HepG2 (cell line): ENCODE results near the gene RREB1. TPM values are rescaled to one million over a fixed set of nuclear protein-coding genes. Genes with fewer than 3 reads are reported as not detected.

Experiments
- ATF3 ChIP-seq: sonication (generic); formaldehyde crosslinking; IDR thresholded peaks from 2 replicates; pipeline ENCODE4 v1.4.0; 2020; ENCODE audit warnings: missing genetic modification reagents
- FOXP1 ChIP-seq, 2 experiments: fragments of 450-650 bp in 1 of 2; IDR thresholded peaks; 2 replicates each; pipeline ENCODE4 v1.6.1; 2017 to 2018; ENCODE audit warnings: antibody characterized with exemption in 1 of 2
- HDAC2 ChIP-seq: sonication (generic); formaldehyde crosslinking; IDR thresholded peaks from 2 replicates; pipeline ENCODE4 v1.4.0; 2020; ENCODE audit warnings: missing genetic modification reagents
- HOXA3 ChIP-seq: sonication (generic); formaldehyde crosslinking; IDR thresholded peaks from 2 replicates; pipeline ENCODE4 v1.5.0; 2020; ENCODE audit warnings: missing genetic modification reagents
- IRF2 ChIP-seq: IDR thresholded peaks from 2 replicates; pipeline ENCODE4 v1.6.1; 2018; ENCODE audit warnings: missing genetic modification reagents, missing compliant biosample characterization
- MIER2 ChIP-seq: IDR thresholded peaks from 2 replicates; pipeline ENCODE4 v1.6.1; 2016; ENCODE audit warnings: missing biosample characterization, missing genetic modification reagents
- MYNN ChIP-seq: sonication (generic); formaldehyde crosslinking; IDR thresholded peaks from 2 replicates; pipeline ENCODE4 v1.4.0; 2020; ENCODE audit warnings: mild to moderate bottlenecking, low read depth, missing genetic modification reagents
- NCOR1 ChIP-seq: fragments of 200-600 bp; sonication (generic); IDR thresholded peaks from 2 replicates; pipeline ENCODE4 v1.7.0; 2017; ENCODE audit warnings: antibody characterized with exemption, low read length, borderline replicate concordance
- NRL ChIP-seq: sonication (generic); formaldehyde crosslinking; IDR thresholded peaks from 2 replicates; pipeline ENCODE4 v1.5.0; 2020; ENCODE audit warnings: missing genetic modification reagents, mild to moderate bottlenecking, moderate library complexity, borderline replicate concordance
- PPARG ChIP-seq: conservative IDR thresholded peaks from 2 replicates; pipeline ENCODE4 v1.6.1; 2016; ENCODE audit warnings: missing biosample characterization, missing genetic modification reagents
- RAD51 ChIP-seq: fragments of 450-650 bp; IDR thresholded peaks from 2 replicates; pipeline ENCODE4 v1.6.1; 2016; ENCODE audit warnings: borderline replicate concordance
- SIX4 ChIP-seq: sonication (generic); formaldehyde crosslinking; IDR thresholded peaks from 2 replicates; pipeline ENCODE4 v1.4.0; 2020; ENCODE audit warnings: missing genetic modification reagents
- STAG1 ChIP-seq: sonication (generic); formaldehyde crosslinking; IDR thresholded peaks from 2 replicates; pipeline ENCODE4 v1.4.0; 2020; ENCODE audit warnings: missing genetic modification reagents
- TBP ChIP-seq: sonication (generic); formaldehyde crosslinking; IDR thresholded peaks from 2 replicates; pipeline ENCODE4 v1.5.0; 2020; ENCODE audit warnings: missing genetic modification reagents
- TSC22D2 ChIP-seq: sonication (generic); formaldehyde crosslinking; IDR thresholded peaks from 2 replicates; pipeline ENCODE4 v1.5.1; 2020; ENCODE audit warnings: missing genetic modification reagents, mild to moderate bottlenecking, borderline replicate concordance
- ZBED4 ChIP-seq: sonication (generic); formaldehyde crosslinking; IDR thresholded peaks from 2 replicates; pipeline ENCODE4 v1.4.0; 2020; ENCODE audit warnings: missing genetic modification reagents, borderline replicate concordance
- ZFAT ChIP-seq: sonication (generic); formaldehyde crosslinking; conservative IDR thresholded peaks from 2 replicates; pipeline ENCODE4 v1.8.1; 2023; ENCODE audit warnings: missing genetic modification reagents, inconsistent platforms
- ZNF33A ChIP-seq: sonication (generic); formaldehyde crosslinking; IDR thresholded peaks from 2 replicates; pipeline ENCODE4 v1.5.1; 2020; ENCODE audit warnings: missing genetic modification reagents, mild to moderate bottlenecking, moderate library complexity, borderline replicate concordance
- ZNF552 ChIP-seq: sonication (generic); formaldehyde crosslinking; IDR thresholded peaks from 2 replicates; pipeline ENCODE4 v1.9.0; 2022; ENCODE audit warnings: missing genetic modification reagents, mild to moderate bottlenecking, borderline replicate concordance
- ZNF687 ChIP-seq: sonication (generic); formaldehyde crosslinking; IDR thresholded peaks from 2 replicates; pipeline ENCODE4 v1.5.1; 2020; ENCODE audit warnings: mild to moderate bottlenecking, missing genetic modification reagents, moderate library complexity
- ZNF776 ChIP-seq: sonication (generic); formaldehyde crosslinking; IDR thresholded peaks from 2 replicates; pipeline ENCODE4 v1.4.0; 2020; ENCODE audit warnings: mild to moderate bottlenecking, missing genetic modification reagents
- polyA plus RNA-seq, 8 experiments: library from polyadenylated mRNA; depleted of rRNA in 3 of 8; stranded (reverse) in 7 of 8; unstranded in 1 of 8; fragments of >200 nt; fragmentation: Illumina TruSeq in 4 of 8; extraction: Trizol in 4 of 8; gene quantifications; 2 replicates each; pipeline versions ENCODE4 v1.2.1 to v1.2.3, GENCODE V29; 2011 to 2016; ENCODE audit warnings: low read depth in 4 of 8, missing spikeins in 1 of 8, mixed read lengths in 1 of 8; ENCODE audit not compliant: insufficient read depth in 1 of 8
- total RNA-seq, 5 experiments: library from RNA; depleted of rRNA; stranded (reverse); fragments of >200 nt; fragmentation: Illumina TruSeq; extraction: Trizol; gene quantifications; 2 replicates each; pipeline ENCODE4 v1.2.3, GENCODE V29; 2016; ENCODE audit warnings: low read depth in 1 of 5

RREB1 gene
- total and polyA plus RNA-seq, 2 of the 13 experiments (the other 11 are each of a cell fraction or from before 2014, with no cell fraction given) = 6.1 to 23.2 TPM

GRCh38 chr6:7238900-7239589, 131.3 kb downstream of the RREB1 start (continued):
- TF ChIP-seq ZNF687 (peak; percentile 98), FOXP1 (IDR thresholded peaks at IDR 0.05) (no peak), FOXP1 (CRISPR knock-in tag; IDR thresholded peaks at IDR 0.05) (peak; percentile 5; the same call in 1 of the 2 replicates), SIX4 (CRISPR knock-in tag) (peak; percentile 60; the same call in 1 of the 2 replicates), HDAC2 (CRISPR knock-in tag) (peak; percentile 48; the same call in 1 of the 2 replicates), ZFAT (CRISPR knock-in tag) (no peak), IRF2 (CRISPR knock-in tag) (0 out of 2 replicates have a peak, but pooled peaks have one; percentile 58), MYNN (peak; percentile 54; the same call in 1 of the 2 replicates), PPARG (peak; percentile 94), RAD51 (no peak; the same call in 1 of the 2 replicates), ZNF552 (CRISPR knock-in tag) (no peak), TSC22D2 (CRISPR knock-in tag) (peak; percentile 28; the same call in 1 of the 2 replicates), ZNF776 (no peak), HOXA3 (peak; percentile 68; the same call in 1 of the 2 replicates), STAG1 (peak; percentile 84), MIER2 (CRISPR knock-in tag) (peak; percentile 65), TBP (CRISPR knock-in tag) (no peak), ZBED4 (peak; percentile 73; the same call in 1 of the 2 replicates), NCOR1 (peak; percentile 67; the same call in 1 of the 2 replicates), NRL (CRISPR knock-in tag) (peak; percentile 59; the same call in 1 of the 2 replicates), ATF3 (0 out of 2 replicates have a peak, but pooled peaks have one; percentile 6), ZNF33A (CRISPR knock-in tag) (no peak)
